HL-60 (cell line): ENCODE measurements around the gene CBX8.

Experiments used
- GABPA ChIP-seq: IDR thresholded peaks from 2 replicates; pipeline ENCODE4 v1.6.1; 2012; ENCODE audit warnings: low read depth
- POLR2AphosphoS5 ChIP-seq: IDR thresholded peaks from 2 replicates; pipeline ENCODE4 v1.6.1; 2012; ENCODE audit warnings: low read depth
- REST ChIP-seq: IDR thresholded peaks from 2 replicates; pipeline ENCODE4 v1.6.1; 2012; ENCODE audit warnings: low read depth; ENCODE audit not compliant: insufficient replicate concordance
- SPI1 ChIP-seq: IDR thresholded peaks from 2 replicates; pipeline ENCODE4 v1.6.1; 2012; ENCODE audit warnings: low read depth, mild to moderate bottlenecking, borderline replicate concordance
- TF ChIP-seq, protein P1 (sequence below): IDR thresholded peaks from one replicate; pipeline ENCODE4 v1.5.1; 2011; ENCODE audit warnings: low read length, control low read depth, inconsistent platforms; ENCODE audit not compliant: insufficient read depth

DNA sequence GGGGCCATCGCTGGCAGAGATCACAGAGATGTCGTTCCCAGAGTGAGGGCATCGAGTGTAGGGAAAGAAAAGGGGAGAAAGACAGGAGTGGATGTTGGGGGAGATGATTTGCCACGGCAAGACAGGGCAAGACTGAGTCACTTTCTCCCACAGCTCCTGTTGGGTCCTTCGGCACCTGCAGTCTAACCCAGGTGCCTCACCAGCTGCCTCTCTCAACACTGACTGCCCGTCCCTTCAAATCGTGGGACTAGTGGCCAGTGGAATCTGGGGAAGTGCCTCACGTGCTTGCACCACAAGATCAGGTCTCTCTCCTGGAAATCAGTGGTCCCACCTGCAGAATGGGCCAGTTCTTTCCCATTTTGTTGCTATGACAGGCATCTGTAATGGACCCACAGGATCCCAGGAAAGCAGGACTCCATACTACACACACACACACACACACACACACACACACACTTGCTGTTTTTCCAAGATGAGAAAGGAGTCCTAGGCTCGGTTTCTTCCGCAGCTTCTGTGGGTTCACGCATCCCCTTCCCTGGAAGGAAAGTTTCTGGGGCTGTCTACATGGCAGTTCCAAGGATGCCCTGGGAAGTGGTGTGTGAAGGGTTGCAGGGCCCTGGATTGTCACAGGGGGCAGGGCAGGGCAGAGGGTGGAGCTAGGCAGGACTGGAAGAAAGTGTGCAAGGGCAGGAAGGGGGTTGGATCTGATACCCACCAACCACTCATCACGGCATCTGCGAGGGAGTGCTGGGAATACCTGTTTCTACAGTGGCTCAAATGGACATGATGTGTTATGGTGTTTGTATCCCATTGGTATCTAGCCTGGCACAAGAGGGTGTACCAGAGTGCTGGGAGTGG is 10.2 kb upstream of the CBX8 start:
- TF ChIP-seq, protein P1, sequence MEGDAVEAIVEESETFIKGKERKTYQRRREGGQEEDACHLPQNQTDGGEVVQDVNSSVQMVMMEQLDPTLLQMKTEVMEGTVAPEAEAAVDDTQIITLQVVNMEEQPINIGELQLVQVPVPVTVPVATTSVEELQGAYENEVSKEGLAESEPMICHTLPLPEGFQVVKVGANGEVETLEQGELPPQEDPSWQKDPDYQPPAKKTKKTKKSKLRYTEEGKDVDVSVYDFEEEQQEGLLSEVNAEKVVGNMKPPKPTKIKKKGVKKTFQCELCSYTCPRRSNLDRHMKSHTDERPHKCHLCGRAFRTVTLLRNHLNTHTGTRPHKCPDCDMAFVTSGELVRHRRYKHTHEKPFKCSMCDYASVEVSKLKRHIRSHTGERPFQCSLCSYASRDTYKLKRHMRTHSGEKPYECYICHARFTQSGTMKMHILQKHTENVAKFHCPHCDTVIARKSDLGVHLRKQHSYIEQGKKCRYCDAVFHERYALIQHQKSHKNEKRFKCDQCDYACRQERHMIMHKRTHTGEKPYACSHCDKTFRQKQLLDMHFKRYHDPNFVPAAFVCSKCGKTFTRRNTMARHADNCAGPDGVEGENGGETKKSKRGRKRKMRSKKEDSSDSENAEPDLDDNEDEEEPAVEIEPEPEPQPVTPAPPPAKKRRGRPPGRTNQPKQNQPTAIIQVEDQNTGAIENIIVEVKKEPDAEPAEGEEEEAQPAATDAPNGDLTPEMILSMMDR = no peak
- TF ChIP-seq POLR2AphosphoS5 (no peak), REST (no peak), GABPA (no peak), SPI1 (no peak)
